ENCODE results near the gene PDZRN4. TPM values are rescaled to one million over a fixed set of nuclear protein-coding genes. Genes with fewer than 3 reads are reported as not detected.

Gene PDZRN4
- total and polyA plus RNA-seq, 2 experiments from 2014 or later, result 0.90 TPM; not detected in 1

DNA sequence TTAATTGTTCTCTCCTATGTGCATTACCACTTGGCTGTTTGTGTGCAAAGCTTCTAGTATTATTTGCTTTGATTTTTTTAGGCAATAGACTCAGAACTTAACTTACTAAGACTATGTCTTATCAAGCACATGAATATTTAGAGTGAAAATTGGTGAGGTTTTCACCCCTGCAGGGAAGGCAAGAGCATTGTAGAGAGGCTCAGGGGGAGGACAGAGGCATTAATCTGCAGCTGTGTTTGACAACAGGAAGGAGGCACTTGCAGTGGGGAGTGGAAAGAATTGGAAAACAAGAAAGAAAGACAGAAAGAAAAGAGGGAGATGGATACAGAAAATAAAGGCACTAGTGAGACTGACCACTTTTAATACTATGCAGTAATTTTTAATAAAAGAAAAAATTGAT, 431.6 kb downstream of the PDZRN4 start (continued):
- TF ChIP-seq CTCF (conservative IDR thresholded peaks at IDR 0.05; ENCODE audit: low read depth in 2 of 2), result no peak

DNA sequence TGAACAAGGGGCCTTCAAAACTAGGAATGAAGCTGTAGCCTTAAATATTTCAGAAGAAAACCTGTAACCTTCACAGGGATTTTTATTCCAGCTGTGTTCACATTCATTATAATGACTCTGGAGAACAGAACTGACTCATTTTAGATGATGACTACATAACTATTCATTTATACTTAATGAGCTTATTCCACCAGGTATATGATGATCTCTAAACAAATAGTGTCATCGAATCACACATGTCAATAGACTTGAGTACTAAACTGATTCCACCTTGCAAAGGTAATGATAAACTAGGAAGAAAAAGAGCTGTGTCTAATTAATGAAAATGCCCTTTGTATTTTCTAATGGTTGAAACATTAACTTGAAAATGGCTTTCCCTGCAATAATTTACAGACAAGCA, 433.2 kb downstream of the PDZRN4 start:
- TF ChIP-seq NANOG (IDR thresholded peaks at IDR 0.05; ENCODE audit: borderline replicate concordance) (no peak), STAT1 (IDR thresholded peaks at IDR 0.05; ENCODE audit: unreplicated experiment) (no peak)
- ATAC-seq, result no peak

More for the DNA sequence above, 433.2 kb downstream of the PDZRN4 start:
- Histone ChIP-seq H3K4me2 (no peak overlapping the region), H3K36me3 (ENCODE audit: insufficient read depth) (no peaks in the 10 kb centered on the region), H2AFZ (no peak overlapping the region), H3K9me2 (ENCODE audit: insufficient read depth) (no peaks in the 10 kb centered on the region; the same call in 1 of the 2 replicates), H3K79me2 (replicated peaks; ENCODE audit: insufficient read depth) (no peaks in the 10 kb centered on the region), H4K20me1 (replicated peaks; ENCODE audit: insufficient read depth) (no peaks in the 10 kb centered on the region), H3K4me1 (ENCODE audit: insufficient read depth) (peaks cover 7% of the 10 kb centered on the region; the same call in 1 of the 2 replicates), H3K27ac (ENCODE audit: low read depth) (no peak overlapping the region), H3K27me3 (ENCODE audit: insufficient read depth) (0 out of 2 replicates have a peak, but pooled peaks cover 7% of the 10 kb centered on the region), H3F3A (replicated peaks; ENCODE audit: low read depth) (no peaks in the 10 kb centered on the region), H3K4me3 (no peak overlapping the region)
- Mint-ChIP-seq H3K27me3 (ENCODE audit: insufficient read depth, low read depth, poor library complexity) (peaks cover 3% of the 10 kb centered on the region), H3K9me3 (peaks cover 4% of the 10 kb centered on the region), H3K4me3 (no peak overlapping the region), H3K4me1 (peaks cover 22% of the 10 kb centered on the region), H3K27ac (no peak overlapping the region), H3K36me3 (ENCODE audit: low read depth) (peaks cover 5% of the 10 kb centered on the region)
- no peak for DNase-seq (ENCODE audit: low spot score)
